ENCODE results near the gene ADAM17.

Gene ADAM17

DNA sequence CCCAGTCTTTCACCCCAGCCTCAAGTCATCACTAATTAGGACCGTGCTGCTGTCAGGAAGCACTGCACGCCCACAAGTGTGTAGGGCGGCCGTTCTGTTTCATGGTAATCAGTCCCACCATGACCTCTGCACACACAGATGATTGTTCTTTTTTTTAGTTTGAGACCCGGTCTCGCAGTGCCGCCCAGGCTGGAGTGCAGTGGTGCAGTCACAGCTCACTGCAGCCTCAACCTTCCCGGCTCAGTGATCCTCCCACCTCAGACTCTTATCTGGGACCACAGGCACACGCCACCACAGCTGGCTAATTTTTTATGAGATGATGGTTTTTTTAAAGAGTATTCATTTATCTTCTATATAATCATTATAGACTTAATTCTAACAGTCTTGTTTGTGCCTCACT, 83.1 kb downstream of the ADAM17 start:
- no peak for DNase-seq

DNA sequence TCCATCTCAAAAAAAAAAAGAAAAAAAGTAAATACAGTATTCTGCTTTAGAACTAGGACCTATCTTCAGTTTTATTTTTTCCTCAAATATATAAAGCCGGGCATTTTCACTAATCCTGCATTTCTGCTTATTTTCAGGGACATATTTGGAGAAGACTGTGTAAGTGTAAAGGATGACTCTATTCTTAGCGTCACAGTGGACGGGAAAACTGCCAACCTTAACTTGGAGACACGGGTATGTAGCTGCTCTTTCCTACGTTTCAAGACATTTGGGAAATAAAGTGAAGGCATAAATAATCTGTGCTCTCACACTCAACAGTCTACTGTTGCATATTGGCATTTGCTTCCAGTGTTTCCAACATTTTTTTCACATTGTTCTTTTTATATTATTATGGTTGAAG, 84.4 kb downstream of the ADAM17 start:
- DNase-seq = no peak

DNA sequence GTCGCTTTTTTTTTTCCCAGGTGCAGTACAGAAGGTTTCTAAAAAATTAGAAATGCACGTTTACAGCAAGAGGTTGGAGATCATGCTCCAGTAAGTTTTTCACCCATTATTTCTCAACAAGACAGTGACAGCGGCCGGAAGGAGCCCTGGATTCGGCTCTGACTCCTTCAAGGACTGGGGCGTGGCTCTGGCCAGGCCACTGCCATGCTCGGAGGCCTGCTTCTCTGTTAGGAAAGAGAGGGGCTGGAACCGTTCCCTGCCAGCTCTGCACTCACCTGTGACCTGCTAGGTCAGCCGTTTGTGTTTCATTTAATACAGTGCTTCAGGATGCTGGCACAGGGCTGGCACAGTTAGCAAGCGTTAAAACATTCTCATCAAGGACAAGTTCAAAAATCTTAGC, 87.9 kb downstream of the ADAM17 start:
- no peak for DNase-seq

GRCh38 chr2:9466147-9466683, 89.4 kb downstream of the ADAM17 start:
- no peak for DNase-seq

DNA sequence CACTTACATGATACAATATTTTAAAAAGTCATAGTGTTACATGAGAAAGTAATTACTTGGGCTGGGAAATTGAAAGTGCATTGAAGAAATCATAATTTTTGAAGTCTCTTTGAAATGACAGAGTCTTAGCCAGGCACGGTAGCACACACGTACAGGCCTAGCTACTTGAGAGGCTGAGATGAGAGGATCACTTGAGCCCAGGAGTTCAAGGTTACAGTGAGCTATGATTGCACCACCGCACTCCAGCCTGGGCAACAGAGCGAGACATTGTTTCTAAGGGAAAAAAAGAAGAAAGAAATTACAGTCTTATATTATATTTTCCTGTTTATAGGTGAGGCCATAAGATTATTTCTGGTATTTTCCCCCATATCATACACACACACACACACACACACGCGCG, 90.5 kb downstream of the ADAM17 start:
- DNase-seq = no peak

DNA sequence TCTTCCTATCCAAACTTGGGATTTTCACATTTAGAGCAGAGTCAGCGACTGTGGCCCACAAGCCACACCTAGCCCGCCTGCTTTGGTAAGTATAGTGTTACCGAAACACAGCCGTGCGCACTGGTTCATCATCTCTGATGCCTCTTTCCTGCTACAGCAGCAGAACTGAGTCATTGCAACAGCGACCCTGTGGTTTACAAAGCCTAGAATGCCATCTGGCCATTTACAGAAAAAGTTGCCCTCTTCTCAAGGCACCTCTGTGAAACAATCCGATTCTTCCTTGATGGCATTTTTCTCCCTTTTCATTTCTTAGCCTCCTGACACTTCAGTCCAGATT, 92.0 kb downstream of the ADAM17 start:
- no peak for DNase-seq

DNA sequence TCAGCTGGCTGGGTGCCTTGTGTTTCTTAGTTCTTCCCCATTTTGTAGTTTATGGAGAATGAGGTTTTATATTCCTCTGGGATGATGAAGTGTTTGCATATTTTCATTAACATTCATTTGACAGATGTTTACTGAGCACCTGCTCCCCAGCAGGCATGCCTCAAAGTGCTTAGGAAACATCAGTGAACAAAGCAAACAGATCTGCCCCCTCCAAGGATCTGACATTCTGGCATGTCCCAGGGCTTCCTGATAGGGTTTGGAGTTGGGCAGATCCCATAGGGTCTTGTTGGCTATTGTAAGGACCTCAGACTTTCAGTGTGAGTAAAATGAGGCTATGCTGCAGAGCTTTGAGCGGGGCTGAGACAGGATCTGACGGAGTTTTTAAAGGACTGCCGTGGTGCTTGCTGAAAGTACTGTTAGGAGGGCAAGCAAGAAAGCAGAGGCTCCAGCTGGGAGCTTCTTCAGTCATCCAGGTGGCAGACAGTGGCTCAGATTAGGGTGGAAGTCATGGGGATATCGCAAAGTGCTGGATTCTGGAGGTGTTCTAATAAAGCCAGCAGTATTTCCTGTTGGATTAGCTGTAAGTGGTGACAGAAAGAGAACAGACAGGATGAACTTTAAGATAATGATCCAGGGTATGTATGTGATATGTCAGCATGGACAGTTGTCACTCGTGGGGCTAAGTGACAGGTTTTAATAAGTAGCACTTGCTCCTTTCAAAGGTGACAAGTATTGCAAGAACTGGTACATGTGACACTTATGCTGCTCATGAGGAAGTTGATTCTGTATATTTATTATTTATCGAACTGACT, 92.5 kb downstream of the ADAM17 start:
- DNase-seq = no peak

- no peak for DNase-seq
Measured at GRCh38 chr2:9462313-9462712, 93.3 kb downstream of the ADAM17 start.

DNA sequence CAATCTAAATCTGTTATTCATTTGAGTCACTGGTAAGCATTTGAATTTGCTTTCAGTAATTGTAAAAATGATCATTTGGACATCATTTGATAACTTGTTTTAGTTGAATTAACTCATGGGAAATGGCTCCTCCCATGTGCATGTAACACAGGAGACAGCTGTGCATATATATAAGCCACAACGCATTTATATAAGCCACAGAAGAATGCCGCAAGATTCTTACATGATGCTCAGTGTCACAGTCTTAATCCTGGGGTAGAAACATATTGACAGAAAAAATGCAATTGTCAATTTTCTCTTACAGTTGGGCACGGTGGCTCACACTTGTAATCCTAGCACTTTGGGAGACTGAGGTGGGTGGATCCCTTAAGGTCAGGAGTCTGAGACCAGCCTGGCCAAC, 94.6 kb downstream of the ADAM17 start:
- no peak for DNase-seq

GRCh38 chr2:9460441-9461017, 95.1 kb downstream of the ADAM17 start:
- DNase-seq = no peak

DNA sequence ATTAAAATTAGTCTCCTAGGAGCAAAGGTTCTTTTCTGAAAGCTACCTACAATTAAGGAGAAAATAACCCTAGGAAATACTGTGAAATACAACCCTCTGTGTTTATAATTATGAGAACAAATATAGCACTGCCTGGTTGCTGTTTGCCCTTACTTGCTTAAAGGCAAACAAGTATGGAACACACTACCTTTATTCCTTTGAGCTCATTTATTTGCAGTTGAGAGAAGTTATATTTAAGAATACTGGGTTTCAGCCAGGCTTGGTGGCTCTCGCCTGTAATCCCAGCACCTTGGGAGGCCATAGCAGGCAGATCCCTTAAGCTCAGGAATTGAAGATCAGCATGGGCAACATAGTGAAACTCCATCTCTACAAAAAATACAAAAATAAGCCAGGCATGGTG, 104.4 kb downstream of the ADAM17 start:
- DNase-seq = no peak

DNA sequence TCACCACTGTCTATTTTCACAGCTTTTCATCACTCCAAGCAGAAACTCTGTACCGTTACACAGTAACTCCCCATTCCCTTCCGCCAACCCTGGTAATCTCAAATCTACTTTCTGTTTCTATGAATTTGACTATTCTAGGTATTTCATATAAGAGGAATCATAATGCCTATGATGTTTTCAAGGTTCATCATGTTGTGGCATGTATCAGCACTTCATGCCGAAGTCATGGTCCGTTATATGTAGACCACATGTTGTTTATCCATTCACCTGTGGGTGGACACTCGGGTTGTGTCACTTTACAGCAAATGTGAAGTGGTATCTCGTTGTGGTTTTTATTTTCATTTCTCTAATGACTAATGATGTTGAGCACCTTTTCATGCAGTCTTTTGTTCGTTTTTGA, 110.5 kb downstream of the ADAM17 start:
- no peak for DNase-seq

DNA sequence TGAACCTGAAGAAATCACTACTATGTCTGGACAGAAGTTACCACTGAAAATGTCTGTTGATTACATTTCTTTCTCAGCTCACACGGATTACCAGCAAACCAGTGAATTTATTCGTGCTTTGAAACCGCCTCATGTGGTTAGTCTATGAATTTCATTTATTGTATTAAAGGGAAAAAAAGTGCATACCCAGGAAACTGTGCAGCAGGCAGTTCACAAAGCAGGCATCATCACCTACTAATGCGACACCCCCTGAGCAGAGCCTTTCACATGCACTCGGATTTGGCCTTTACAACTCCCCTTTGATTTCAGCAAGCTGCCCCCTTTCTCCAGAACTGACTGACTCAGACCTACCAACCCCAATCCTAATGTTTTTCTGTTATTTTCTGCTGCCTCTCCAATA, 112.1 kb downstream of the ADAM17 start:
- no peak for DNase-seq

DNA sequence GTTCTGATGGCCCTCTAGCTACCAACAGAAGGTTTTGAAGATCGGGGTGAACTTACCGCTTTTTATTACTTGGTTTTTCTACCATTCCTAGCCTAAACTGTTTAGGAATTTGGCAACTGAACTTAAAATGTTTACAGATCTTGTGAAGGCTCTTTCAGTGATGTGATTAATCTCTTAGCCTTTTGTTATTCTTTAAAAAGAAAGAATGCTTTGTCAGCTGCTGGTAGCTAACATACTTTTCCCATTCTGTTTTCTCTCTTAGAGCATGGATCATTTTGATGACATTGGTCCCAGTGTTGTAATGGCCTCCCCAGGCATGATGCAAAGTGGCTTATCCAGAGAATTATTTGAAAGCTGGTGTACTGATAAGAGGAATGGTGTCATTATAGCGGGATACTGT, 114.1 kb downstream of the ADAM17 start:
- DNase-seq = no peak

DNA sequence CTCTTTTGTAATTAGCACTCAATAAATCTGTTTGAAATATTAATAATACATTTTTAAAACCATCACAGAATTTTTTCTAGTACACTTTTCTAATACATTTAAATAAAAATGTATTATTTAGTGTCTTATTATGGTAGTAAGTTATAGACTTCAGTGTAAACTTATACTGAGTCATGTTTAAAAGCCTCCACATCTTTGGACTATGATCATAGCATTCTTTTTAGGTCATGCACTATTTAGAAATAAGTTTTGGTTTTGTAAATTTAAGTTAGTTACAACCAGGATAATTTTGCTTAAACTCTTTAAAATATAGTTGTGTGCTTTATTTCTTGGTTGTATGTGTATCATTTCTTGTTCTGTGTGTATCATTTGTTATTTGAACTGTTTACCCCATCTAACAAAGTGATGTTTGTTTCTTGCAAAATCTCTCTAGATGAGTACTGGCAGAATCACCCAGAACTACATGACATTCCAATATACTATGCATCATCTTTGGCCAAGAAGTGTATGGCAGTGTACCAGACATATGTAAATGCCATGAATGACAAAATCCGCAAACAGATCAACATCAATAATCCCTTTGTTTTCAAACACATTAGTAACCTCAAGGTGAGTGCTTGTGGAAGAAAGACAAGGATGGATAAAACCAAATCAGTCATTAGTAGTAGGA, 115.4 kb downstream of the ADAM17 start:
- DNase-seq = no peak

- no peak for DNase-seq
Measured at GRCh38 chr2:9439536-9439935, 116.1 kb downstream of the ADAM17 start.

All from right kidney (tissue), 1 donor.